Fibroblast of gingiva (primary cell): ENCODE data around the gene LRRC49.
"Not testable (repeated sequence)": the region's sequence is repeated elsewhere in the genome, so short reads cannot be mapped to it uniquely, and the experiment has no call there.

Experiments
- DNase-seq: peaks from one replicate; pipeline ENCODE4 v3.0.0-alpha.2; 2011; ENCODE audit warnings: low read depth

The LRRC49 gene, protein sequence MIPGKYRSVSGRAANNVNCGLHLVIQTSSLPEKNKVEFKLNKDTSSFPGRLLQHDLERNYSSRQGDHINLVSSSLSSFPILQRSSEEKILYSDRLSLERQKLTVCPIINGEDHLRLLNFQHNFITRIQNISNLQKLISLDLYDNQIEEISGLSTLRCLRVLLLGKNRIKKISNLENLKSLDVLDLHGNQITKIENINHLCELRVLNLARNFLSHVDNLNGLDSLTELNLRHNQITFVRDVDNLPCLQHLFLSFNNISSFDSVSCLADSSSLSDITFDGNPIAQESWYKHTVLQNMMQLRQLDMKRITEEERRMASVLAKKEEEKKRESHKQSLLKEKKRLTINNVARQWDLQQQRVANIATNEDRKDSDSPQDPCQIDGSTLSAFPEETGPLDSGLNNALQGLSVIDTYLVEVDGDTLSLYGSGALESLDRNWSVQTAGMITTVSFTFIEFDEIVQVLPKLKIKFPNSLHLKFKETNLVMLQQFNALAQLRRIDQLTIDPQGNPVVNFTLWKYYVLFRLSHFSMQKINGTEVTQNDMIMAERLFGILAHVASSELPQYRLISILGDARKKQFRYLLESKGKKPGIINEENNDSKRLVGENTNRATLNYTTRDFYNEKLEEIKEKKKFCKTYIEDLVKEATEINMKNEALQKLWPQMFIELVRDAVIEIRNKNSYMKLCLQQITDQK

DNA sequence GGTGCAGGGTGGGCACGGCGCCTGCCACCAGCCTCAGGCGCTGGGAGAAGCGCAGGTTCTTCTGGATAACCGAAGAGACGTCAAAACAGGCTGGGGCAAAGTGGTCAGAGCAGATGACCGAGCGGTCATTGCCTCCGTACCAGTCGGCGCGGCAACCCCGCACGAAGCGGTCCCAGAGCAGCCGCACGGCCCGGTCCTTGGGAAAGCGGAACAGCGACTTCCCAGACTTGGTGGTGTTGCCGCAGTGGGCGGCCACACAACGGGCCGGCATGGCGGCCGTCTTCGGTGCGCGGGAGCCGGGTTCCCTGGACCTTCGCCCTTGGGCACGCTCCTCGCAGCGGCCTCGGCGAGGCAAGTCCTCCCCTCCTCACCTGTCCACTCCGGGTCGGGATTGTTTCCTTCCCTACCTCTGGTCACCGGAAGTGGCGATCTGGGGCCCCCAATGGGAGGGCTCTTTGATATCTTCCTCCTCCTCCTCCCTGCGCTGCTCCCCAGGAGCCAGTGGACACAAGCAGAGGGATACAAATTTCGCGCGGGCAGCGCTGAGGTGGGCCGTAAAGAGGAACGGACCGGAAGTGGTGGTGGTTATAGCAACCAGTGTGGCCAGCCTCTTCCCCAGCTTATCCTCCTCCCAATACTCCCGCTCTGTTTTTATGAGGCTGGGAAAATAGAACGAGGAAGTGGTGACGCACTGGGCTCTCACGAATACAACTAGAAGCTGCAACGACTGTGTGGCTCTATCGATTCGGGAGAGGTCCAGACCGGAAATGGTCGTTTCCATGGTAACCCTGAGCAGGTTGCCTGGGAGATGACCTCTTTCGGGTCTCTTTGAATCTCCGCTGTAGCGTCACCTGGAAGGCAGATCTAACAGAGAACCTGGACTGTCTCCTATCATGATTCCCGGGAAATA, at the start of gene LRRC49, which contains the start of gene THAP10:
Gene LRRC49 (plus strand): TSS at position 825 of the 910 bp plus-strand sequence. CDS start 69 bp downstream, at position 894.
Gene THAP10 (minus strand): TSS at position 432 of the 910 bp plus-strand sequence. CDS start 161 bp downstream, at position 271.
- DNase-seq, result peak; percentile 91

DNA sequence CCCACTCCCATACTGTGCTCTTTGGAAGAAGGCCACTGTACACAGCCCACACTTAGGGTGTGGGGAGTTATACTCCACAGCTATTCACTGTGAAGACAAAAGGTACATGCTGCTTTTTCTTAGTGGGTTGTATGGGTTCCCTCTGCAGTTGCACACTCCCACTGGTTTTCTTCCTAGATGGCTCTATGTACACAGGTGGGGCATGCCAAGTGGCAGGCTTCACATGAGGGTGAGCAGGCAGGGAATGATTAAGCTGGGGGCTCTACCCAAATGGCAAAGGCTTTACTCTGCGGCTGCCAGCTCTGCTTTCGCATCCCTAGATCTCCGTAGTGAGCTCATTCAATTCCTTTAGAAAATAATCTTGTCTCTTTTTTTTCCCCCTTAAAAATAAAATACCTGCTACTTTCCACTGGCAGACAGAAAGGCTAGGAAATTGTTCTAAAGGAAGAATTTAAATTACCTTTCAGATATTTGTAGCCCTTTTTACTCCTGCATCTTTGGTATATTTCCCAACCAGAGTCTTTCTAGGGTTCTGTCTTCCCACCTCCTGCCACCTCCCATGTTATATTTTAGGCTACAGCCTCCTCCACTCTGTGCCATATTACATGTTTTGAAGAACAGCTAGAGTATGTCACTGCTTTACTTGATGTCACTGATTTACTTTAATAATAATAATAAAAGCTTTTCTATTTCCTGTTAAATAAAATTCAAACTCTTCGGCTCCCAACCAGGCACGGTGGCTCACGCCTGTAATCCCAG, 46.8 kb upstream of the LRRC49 start:
- DNase-seq, result no peak

DNA sequence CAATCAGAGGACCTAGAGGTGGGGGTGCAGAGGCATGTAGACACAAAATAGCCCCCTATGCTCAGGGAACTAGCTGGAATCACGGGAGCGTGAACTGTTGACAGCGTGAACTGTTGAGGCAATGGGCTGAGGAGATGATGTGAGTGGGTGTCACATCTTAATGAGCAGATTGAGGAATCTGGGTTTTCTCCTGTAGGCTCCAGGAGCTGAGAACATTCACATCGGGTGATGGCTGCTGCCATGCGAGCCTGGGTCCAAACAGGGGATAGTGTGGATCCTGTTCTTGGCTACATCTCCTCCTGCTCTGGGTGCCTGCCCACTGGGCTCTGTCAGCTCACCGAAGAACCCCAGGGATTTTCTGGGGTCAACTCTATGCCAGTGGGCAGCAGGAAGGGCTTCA, 40.7 kb upstream of the LRRC49 start:
- no peak for DNase-seq

DNA sequence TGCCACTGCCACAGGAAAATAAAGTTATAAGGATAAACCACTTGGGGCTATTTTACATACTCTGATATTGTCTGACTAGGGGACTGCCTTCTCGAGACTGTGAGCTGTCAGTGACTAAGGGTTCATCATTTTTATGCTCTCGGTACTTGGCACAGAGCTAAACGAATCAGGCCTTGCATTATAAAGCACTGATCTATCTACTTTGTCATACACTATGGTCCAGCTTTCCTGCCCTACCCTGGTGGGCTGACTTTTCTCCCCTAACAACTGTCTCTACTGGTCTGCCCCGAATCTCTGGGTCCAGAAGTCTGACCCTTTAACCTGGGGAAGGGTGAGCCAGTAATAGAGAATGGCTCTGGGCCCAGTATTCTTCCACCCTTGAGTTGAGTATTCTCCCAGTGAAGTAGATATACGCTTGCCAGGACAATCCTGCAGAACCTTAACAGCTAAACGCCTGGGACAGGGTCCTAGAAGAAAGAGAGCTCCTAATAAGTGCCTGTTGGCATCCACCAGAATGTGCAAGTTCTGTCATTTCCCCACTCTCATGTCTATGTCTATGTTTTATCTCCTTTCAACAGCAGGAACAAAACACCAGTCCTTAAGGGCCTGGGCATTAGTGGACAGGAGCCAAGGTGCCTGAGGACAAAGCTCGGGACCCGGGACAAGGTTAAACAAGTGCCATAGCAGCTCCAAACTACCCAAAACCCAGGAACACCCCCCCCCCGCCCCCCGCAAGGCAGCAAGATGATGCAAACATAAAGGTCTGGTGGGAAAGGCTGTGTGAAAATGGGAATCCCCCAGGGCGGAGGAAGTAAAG, 39.9 kb upstream of the LRRC49 start:
- peak; percentile 62 for DNase-seq

DNA sequence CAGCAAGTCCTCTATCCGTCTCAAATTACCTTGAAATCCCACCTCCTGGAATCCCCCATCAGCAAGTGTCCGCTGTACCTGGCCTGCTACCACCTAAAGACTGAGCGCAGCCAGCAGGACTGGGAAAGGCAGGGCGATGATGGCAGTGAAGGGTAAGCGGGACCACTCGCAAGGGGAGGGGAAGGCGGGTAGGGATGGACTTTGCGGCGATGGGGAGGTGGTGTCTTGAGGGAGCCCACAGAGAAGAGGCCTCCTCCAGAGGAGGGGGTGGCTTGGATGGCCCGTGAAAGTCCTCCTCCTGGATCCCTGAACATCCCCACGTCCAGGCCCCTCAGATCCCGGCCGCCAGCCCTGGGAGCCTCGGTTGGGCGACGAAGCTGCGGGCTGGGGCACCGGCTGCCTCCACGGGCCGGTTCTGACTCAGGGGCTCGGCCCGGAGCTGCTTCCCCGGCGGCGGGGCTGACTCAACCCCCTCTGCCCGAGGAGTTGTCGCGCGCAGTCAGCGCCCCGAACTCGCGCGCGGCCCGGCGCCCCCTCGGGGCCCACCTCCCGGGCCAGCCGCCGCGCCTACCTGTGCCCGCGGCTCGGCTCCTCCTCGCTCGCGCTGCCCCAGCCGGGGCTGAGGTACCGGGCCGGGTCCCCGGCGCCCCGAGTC, 39.2 kb upstream of the LRRC49 start:
- no peak for DNase-seq

DNA sequence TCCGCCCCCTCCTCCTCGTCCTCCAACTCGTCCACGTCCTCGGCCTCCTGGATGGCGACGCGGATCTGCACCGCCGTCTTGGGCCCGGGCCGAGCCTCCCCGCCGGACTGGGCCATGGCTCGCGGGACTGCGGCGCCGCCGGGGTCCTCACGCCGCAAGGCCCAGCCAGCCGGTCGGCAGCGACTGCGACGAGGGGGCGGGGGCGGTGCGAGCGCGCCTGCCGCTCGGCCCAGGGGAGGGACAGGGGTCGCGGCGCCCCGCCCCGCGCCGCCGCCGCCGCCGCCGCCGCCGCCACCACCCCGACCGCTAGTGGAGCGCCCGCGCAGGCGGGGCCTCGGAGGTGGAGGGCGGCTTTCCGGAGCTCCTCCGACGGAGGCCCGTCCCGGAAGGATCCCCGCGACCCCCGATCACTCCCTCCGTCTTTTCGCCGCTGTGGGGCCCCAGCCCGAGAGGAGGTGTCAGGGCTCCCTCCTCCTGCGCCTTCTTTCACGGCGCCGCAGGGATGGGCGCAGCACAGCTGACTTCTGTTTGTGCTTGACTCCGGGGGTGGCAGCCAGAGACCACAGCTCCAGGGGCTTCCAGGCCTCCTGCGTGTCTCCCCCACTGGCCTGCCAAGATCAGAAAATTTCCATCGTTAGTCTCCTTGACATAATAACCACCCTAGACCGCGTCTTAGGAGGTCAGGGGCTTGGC, 38.5 kb upstream of the LRRC49 start, which contains the start of gene LARP6:
Gene LARP6 (minus strand): TSS at position 185 of the 693 bp plus-strand sequence. CDS start 69 bp downstream, at position 116.
- DNase-seq, result peak; percentile 51

DNA sequence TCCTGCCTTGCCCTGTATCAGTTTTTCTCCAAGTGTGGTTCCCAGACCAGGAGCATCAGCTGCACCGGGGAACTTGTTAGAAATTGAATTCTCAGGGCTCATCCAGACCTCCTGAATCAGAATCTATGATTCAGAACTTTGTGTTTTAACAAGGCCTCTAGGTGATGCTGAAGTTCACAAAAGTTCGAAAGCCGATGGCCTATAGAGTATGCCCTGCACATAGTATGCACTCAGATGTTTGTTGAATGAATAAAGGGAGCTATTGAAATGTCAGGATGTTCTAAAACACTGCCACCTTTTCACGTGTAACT, 38.0 kb upstream of the LRRC49 start:
- peak; percentile 31 for DNase-seq

DNA sequence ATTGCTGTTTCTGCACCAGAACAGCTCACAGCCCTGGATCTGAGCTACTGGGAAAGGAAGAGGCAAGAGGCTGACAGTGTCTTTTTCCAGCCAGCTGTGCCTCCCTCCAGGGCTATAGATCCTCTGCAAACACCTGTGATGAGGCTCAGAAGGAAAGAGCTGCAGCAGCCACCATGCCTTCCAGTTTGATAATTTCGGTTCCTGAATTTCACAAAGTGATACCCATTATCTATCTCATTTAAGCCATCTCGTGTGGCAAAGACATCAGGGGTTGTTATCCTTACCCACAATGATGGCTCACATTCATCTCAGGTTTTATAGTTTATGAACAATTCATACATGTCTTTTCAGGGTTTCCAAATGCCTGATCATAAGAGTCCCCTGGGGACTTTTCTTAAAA, 36.9 kb upstream of the LRRC49 start:
- DNase-seq, result no peak

DNA sequence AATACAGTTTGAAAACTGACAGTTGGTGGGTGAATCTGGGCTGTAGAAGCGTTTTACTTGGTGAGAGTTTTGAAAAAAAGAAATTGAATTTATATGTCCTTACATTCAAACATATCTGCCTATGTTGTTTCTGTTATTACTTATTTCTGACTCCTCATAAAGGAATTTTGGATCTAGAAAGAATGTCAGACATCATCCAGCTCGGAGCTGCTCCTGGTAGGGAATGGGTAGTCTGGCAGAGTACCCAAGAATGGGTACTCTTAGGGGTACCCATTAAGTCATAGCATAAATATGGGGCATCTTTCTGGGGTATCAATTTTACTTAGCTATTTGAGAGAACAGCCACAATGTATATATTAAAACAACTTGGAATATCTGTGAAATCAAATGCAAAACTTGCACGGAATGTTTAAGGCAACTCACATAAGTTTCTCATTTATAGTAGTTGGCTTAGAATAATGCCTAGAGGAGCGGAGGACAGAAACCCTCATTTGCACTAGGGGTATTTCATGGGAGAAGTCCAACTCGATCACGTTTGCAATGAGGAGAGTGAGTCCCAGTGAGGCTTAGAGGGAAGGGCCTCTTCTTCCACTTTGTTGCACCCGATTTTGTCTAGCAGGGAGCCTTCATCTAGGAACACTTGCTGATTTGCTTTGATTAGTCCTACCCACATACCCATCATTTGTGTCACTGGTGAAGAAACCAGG, 36.3 kb upstream of the LRRC49 start:
- peak; percentile 55 for DNase-seq

DNA sequence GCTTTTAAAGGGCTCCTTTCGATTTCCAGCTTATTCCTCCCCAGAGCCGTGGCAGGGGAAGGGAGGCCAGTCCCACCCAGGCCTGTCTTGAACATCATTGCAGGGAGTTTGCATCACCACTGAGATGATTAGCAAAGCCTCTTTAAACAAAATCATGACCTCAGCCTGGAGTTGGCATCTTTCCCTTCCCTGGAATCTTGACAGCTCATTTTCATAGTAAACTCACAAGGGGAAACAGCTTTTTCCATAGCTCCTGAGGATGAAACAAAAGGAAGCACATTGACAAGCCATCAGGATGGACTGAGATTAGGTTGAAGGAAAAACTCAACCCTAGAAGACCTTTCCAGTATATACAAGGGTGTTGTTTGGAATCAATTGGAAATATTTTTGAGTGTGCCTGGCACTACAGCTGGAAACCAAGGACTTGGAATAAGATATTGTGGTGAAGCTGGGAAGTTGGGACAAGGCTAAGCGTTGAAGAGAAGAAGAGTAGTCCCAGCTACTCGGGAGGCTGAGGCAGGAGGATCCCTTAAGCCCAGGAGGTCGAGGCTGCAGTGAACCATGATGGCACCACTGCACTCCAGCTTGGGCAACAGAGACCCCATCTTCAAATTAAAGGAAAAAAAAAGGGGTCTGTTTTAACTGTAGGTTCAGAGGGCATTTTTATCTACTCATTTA, 35.6 kb upstream of the LRRC49 start:
- peak; percentile 99 for DNase-seq

DNA sequence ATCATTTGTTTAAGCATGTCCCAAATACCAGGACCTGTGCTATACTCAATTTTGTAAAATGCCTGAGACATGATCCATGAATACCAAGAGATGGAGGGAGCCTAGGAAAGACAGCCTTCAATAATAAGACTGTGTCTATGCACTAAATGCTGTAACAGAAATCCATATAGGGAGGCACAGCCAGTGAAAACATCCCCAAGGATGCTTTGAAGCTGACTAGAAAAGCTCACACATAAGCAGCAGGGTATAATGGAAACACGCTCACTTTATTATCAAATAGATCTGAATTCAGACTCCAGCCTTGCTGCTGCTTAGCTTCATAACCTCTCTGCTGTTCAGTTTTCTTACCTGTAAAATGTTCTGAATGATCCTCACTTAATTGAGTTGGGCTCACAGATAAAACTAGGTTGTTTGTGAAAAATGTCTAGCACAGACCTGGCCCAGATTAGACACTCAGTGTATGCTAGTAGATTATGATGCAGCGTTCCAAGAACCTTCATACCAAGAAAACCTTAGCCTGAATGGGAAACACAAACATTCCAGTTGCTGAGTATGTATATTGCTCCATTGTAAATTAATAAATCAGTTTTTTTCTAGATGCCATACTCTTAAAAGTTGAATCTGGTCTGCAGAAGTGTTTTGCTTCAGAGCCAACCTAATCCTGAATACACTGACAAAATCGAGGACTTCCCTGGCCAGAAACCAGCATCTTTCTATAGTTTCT, 34.9 kb upstream of the LRRC49 start:
- no peak for DNase-seq

DNA sequence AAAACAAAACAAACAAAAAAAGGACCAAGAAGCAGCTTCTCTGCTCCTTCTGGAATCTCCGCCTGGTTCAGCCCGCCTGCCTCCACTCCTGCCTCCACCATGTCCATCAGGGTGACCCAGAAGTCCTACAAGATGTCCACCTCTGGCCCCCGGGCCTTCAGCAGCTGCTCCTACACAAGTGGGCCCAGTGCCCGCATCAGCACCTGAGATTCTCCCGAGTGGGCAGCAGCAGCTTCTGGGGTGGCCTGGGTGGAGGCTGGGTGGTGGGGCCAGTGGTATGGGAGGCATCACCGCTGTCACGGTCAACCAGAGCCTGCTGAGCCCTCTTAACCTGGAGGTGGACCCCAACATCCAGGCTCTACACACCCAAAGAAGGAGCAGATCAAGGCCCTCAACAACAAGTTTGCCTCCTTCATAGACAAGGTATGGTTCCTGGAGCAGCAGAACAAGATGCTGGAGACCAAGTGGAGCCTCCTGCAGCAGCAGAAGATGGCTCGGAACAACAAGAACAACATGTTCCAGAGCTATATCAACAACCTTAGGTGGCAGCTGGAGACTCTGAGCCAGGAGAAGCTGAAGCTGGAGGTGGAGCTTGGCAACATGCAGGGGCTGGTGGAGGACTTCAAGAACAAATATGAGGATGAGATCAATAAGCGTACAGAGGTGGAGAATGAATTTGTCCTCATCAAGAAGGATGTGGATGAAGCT, 33.9 kb upstream of the LRRC49 start:
- DNase-seq, result not testable (repeated sequence)

DNA sequence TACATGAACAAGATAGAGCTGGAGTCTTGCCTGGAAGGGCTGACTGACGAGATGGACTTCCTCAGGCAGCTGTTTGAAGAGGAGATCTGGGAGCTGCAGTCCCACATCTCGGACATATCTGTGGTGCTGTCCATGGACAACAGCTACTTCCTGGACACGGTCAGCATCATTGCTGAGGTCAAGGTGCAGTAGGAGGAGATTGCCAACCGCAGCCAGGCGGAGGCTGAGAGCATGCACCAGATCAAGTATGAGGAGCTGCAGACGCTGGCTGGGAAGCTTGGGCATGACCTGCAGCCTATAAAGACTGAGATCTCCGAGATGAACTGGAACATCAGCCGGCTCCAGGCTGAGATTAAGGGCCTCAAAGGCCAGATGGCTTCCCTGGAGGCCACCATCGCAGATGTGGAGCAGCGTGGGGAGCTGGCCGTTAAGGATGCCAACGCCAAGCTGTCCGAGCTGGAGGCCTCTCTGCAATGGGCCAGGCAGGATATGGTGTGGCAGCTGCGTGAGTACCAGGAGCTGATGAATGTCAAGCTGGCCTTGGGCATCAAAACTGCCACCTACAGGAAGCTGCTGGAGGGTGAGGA, 33.2 kb upstream of the LRRC49 start:
- no peak for DNase-seq

DNA sequence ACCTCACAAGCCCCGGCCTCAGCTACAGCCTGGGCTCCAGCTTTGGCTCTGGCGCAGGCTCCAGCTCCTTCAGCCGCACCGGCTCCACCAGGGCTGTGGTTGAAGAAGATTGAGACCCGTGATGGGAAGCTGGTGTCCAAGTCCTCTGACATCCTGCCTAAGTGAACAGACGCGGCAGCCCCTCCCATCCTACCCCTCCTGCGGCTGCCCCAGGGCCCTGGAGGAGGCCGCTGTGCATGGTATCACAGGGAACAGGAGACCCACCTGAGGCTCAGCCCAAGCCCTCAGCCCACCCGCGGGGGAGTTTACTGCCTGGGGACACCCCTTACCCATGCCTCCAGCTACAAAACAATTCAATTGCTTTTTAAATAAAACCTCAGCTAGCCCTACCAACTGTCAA, 32.6 kb upstream of the LRRC49 start:
- no peak for DNase-seq

DNA sequence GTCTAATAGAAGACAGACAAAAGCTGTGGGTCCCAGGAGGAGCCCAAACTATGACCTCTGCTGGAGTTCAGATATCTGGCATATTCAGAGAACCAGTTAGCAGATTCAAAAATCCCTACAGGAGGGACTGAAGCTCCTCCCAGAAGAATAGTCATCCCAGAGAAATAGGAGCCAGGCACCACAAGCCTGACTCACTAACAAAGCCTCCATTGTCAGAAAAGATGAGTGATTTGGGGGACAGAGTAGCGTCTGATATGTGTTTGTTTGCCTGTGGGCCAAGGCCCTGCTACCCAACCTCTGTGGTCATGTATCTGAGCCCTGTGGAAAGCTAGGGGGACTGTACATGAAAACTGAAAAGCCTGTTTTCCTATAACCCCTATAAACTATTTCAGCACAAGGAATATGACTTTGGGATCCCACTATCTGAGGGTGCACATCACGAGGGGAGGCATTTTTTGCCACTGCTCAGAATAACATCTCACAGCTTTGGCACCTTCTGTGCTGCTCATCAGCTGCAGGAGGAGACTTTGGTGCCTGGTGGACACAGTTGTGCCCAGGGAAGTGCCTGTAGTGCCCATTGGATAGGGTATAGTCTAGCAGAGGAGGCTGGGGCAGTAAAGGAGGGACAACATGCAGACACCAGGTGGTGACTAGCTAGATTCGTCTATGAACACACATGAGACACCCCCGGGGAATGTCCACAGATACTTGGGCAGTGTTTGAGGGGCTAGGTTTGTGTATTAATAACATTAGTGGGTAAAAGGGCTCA, 29.0 kb upstream of the LRRC49 start:
- DNase-seq, result peak; percentile 57
